NCI-H510A (cell line): ENCODE data around the gene DRC3.
"Not testable (repeated sequence)": the region's sequence is repeated elsewhere in the genome, so short reads cannot be mapped to it uniquely, and the experiment has no call there.

Experiments used
- DNase-seq: peaks from one replicate; lab custom pipeline; 2025; lab: John Stamatoyannopoulos, UW

The DRC3 gene

DNA sequence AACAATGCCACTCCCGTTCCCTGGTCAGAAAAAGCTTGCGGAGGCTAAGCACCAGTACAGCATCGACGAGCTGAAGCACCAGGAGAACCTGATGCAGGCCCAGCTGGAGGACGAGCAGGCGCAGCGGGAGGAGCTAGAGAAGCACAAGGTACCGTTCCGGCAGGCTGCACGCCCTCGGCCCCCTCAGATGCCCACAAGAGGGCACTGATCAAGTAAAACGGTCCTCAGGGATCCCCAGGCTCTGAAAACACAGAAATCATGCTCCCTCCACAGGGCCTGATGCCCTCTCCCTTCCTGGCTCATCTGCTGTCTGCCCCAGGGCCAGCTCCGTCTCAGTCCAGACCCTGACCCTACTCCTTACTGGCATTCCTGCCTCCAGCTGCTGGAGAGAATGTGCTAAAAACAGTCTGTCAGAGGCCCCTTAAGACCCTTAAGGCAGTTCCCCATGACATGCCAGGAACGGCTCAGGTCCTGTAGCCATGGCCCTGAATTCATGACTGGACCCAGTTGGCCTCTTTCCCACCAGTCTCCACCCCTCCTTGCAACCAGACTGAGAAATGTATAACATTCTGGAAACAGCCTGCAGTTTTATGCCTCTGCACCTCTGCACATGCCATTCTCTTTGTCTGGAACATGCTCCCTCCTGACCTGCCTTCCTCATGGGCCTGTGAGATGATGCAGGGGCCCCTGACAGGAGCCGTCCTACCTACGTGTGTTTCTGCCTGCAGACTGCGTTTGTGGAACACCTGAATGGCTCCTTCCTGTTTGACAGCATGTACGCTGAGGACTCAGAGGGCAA lies 21.8 kb downstream of the DRC3 start:
- DNase-seq: peak; percentile 8

DNA sequence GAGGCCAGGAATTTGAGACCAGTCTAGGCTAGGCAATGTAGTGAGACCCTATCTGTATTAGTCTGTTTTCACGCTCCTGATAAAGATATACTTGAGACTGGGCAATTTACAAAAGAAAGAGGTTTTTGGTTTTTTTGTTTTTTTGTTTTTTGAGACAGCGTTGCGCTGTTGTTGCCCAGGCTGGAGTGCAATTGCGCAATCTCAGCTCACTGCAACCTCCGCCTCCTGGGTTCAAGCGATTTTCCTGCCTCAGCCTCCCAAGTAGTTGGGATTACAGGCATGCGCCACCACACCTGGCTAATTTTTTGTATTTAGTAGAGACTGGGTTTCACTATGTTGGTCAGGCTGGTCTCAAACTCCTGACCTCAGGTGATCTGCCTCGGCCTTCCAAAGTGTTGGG lies 23.2 kb downstream of the DRC3 start:
- DNase-seq: not testable (repeated sequence)

DNA sequence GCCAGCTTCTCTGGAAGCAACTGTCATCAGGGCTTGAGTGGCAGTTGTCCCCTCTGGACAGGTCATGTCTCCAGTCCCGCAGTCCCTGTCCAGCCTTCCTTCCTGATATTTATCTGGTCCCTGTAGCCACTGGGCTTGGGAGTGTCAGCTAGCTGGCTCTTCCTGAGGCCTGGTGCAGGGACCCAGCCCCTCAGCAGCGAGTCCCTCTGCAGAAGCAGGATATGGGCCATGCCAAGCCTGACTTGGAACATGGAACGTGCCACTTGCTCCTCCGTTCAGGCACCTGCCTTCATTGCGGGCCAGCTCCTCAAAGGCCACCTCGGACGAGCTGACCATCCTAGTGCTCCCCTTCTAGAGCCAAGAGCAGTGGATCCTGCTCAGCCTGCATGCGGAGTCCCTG lies 26.3 kb downstream of the DRC3 start:
- DNase-seq: no peak

DNA sequence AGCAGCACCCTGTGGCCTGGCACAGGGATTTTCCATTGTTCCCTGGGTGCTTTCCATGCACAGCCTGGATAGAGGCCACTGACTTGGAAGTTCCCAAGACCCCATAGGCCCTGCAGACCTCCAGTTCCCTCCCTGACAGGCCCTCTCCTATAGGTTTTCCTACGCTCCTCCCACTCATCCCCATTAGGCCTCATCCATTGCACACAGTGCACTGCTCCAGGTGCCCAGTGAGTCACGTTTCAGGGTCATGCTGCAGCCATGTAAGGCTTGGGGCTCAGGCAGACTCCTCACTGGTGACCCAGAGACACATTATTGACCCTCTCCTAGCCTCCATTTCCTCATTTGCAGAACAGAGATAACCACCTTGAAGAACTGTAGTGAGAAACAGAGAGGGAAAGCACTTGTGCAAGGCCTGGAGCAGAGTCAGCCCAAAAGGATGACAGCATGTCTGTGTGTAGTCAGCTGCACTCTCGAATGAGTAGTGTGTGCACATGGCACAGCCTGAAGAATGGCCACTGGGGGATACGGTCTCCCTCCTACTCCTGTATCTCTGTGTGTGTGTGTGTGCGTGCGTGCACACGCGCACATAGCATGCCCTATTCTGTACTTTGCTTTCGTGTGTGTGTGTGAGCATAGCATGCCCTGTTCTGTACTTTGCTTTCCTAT lies 26.8 kb downstream of the DRC3 start:
- DNase-seq: peak; percentile 9

DNA sequence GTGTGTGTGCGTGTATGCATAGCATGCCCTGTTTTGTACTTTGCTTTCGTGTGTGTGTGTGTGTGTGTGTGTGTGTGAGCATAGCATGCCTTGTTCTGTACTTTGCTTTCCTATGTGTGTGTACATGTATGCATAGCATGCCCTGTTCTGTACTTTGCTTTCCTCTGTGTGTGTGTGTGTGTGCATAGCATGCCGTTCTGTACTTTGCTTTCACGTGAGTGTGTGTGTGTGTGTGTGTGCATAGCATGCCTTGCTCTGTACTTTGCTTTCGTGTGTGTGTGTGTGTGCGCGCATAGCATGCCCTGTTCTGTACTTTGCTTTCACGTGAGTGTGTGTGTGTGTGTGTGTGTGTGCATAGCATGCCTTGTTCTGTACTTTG lies 27.4 kb downstream of the DRC3 start:
- DNase-seq: no peak

DNA sequence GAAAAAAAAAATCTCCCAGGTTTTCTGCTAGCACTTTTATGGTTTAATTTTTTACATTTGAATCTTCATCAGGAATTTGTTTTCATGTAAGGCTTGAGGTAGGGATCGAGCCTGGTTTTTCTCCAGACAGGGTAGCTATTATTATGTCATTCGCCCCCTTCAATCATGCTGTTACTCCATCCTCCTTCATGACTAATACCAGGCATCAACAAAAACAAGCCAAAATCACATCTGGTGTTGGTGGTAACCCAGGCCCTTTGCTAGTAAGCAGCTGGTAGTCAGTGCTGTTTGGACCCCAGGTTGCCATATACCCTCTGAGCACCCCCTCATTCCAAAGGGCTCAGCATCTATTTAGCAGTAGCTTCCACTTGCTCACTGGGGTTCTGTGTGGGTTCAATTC lies 29.5 kb downstream of the DRC3 start:
- no peak for DNase-seq

DNA sequence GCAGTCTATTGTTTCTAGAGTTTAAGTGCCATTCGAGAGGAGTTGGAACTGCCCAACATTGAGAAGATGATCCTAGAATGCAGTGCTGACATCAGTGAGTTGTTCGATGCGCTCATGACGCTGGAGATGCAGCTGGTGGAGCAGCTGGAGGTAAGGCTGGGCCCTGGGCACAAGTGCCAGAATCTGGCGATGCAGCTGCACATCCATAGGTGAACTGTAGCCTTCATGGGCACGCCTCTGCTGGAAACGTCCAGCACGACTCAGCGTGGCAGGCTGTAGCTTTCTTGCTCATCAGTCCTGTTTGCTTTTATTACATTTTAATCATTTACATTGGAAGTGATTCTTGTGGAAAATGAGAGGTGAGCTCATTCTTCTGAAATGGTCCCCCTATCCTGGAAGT lies 31.7 kb downstream of the DRC3 start:
- DNase-seq: peak; percentile 62

DNA sequence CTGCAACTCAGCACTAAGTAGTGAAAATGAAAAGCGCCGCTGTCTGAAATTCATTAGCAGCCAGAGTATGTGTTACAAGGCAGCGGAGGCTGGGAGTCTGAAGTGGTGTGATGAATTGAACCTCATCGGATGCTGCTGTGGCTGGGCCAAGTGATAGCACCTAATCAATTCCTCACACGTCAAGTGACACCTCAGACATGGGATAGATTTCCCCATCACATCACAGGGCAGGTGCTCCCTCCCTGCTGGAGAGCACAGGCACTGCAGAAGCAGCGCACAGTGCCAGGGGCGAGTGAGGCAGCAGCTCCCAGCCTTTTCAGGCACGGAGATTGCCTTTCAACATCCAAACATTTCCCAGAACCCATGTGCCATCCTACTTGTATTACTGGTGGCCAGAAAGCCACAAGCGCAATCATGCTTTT lies 32.2 kb downstream of the DRC3 start:
- DNase-seq: peak; percentile 28

DNA sequence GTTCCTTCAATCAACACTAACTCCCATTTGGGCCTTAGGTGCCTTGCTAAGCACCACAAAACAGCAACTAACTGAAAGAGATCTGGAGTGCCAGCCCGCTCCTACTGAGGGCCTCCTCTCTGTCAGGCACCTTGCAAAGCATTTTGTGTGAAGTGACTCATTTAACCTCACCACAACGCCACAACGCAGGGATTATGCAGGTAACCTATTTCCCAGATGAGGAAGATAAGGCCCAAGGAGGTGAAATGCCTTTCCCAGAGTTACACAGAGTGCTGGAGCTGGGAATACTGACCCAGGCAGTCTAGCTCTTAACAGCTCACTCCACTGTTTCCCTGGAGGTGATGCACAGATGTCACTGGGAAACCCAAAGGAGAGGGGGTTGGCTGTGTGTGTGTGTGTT lies 32.8 kb downstream of the DRC3 start:
- no peak for DNase-seq

DNA sequence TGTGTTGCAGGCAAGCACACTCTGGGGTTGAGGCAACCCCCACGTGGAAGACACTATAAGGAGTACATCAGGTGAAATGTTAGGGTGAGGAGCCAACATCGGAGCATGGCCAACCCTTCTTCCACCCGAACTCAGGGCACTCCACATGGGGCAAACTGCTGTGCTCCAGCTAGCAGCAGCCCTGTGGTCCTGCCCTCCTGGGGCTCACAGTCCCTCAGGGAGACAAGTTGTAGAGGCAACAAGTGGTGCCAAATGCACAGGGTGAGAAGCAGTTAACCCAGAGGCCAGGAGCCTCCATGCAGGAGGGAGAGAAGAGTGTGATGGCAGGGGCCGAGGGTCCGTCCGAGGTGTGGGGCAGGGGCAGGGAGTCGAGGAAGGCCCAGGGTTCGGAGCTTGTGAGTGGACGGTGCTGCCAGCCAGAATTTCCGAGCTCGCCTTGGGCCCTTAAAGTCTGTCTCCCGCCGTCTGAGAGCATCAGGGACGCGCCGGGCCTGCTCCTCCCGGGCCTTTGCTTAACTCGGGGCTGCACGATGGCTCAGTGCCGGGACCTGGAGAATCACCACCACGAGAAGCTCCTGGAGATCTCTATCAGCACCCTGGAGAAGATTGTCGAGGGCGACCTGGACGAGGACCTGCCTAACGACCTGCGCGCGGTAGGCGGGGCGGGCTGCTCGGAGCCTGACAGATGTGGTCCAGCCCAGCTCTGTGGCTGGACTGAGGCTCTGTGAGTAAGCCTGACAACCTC lies 34.0 kb downstream of the DRC3 start:
- DNase-seq: no peak

DNA sequence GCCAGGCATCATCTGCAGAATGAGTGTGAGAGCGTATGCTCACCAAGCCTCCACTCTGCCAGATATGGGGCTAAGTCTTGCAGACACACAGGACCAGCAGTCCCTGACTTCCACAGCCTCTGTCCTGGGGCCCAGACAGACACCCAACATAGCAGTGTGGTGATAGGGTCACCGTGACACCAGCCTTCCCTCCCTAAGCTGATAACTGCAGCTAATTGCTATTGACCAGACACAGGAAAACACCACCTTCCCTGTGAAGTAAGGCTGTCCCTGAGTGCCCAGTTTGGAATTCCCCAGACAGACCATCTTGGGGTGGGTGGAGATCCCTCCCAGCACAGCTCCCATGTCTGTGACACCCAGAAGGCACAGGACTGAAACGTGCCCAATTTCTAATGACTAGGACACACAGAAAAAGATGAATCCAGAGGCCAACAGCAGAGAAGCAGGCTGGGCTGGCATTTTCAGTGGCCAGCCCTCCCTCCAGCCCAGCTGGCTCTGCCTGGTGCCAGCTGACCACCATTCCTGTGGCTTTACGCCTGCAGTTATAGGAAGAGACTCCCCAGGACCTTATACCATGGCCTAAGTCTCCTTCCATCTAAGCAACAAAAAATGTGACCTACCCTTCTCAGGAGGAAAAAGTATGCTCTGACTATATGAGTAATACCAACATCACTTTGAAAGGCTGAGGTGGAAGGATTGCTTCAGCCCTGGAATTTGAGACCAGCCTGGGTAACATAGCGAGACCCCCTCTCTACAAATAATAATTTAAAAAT lies 36.0 kb downstream of the DRC3 start:
- DNase-seq: no peak

DNA sequence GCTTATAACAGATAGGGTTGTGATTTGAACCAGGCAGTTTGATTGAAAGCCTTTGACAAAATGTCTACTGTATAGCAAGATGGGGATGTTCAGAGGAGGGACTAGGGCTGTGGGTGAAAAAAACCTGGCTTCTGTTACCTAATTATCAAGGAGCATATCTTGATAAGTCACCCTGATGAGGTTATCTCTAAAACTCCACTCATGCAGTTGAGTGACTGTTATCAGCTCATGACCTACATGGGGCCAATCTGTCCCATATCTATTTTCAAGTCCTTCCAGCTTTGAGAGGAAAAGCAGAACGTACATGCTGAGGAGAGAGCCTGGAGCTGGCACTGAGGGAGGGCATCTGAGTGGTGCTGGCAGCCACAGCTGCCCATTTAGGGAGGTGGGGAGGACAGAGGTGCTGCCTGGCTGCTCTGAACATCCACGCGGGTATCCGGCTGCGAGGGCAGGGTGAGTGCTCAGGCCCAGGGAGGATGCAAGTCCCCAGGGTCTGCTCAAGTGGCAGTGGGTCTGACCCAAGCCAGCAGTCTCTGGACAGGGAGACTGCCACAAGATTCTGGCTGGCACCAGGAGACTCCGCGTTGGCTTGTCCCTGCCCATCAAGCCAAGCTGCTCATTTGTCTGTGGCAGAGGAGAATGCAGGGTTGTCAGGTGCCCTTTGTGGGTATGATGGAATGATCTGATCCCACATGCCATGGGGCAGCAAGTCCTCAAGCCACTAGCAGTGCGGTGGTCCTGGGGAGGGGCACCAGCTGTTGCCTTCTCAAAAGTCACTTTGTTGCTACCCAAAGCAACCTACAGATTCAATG lies 37.2 kb downstream of the DRC3 start:
- no peak for DNase-seq

DNA sequence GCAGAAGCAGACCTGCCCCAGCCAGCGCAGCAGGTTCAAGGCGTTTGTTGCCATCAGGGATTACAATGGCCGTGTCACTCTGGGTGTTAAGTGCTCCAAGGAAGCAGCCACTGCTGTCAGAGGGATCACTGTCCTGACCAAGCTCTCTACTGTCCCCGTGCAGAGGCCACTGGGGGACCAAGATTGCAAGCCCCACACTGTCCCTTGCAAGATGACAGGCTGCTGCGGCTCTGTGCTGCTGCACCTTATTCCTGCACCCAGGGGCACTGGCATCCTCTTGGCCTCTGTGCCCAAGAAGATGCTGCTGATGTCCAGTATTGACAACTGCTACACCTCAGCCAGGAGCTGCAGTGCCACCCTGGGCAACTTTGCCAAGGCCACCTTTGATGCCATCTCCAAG lies 38.6 kb downstream of the DRC3 start:
- no peak for DNase-seq

DNA sequence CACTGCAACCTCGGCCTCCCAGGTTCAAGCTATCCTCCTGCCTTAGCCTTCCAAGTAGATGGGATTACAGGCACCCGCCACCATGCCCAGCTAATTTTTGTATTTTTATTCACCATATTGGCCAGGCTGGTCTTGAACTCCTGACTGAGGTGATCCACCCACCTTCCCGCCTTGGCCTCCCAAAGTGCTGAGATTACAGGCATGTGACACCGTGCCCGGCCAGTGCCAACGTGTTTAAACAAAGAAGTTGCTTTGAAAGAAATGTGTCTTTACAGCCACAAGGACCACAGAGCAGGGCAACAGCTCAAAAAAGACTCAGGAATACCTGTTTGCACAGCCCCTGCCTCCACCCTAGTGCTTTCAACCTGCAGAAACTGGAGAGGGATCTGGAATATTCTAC lies 41.3 kb downstream of the DRC3 start:
- no peak for DNase-seq

DNA sequence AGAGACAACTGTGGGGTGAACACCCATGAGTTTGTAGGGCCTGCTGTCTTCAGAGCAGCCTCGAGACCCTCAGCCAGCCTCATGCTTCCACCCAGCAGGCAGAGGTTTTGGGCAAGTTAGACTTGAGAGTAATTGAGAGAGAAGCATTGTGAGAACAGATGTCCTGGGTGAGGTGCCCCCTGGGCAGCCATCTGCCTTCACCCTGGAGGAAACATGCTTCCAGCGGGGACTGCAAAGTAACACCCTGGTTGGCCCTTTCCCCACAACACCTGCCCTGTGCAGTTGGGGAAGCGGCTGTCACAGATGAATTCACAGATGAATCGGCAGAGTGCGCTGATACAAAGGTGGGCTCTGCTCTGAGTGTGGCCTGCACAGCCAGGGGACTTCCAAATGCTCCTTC lies 42.9 kb downstream of the DRC3 start:
- DNase-seq: no peak

DNA sequence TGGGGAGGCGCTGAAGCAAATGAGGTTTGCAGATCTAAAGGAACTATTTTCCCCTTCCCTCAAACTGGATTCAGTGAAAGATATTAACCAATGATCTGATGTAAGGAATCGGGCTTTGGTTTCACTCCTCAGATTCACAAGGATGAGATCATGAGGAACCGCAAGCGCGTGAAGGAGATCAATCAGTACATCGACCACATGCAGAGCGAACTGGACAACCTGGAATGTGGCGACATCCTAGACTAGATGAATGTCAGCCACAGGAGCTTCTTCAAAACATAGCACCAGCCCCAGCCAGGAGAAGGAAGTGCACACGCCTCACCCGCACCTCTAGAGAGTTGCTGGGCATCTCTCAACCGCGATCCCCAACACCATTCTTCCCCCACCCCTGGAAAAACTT lies 43.8 kb downstream of the DRC3 start:
- no peak for DNase-seq

DNA sequence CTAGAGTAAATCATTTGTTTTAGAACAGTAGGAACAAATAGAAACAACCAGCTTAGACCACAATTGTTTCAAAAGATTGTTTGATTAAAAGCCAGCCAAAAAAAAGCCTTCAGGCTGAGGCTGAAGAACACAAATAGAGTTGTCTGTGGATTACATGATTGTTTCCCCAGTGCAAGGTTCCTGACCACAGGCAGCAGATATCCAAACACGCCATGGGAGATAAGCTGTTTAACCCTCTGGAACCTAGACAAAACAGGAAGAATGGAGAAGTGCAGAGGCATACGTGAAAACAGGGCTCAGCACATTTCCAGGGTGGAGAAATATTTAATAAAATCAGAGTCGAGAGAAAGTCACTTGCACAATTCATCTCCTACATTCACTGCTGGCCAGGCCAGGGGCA lies 45.3 kb downstream of the DRC3 start:
- no peak for DNase-seq

DNA sequence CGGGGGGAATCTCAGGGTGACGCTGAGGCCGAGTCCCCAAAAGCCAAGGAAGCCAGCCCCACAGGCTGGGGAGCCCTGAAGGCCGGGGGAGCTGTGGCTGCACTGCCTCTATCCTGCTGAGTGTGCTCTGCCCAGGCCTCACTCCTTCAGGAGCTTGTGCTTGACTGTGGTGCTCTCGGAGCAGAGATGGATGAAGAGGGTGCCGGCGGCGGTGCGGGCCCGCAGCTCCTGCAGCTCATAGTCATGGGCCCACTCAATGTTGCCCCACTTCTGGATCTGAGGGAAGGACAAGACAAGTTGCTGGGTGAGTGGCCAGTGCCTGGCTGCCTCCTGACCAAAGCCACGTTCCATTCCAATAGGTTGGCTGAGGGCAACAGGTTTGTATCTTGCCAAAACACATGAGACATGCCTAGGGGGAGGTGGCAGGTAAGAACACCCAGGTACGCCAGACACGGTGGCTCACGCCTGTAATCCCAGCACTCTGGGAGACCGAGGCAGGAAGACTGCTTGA lies 45.8 kb downstream of the DRC3 start:
- DNase-seq: no peak

DNA sequence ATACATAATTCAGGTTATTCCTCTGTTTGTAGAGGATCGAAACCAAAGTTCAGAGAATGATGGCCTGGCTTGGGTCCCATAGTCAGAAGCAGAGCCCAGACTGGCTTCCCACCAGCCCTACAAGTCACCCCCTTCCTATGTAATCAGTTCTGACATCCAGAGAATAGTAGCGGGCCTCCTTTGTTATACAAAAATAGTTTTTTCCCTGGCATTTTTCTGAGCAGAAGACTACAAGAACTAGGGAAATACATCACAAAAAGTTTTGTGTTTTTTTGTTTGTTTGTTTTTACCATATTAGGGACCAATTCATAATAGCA lies 47.1 kb downstream of the DRC3 start:
- no peak for DNase-seq

DNA sequence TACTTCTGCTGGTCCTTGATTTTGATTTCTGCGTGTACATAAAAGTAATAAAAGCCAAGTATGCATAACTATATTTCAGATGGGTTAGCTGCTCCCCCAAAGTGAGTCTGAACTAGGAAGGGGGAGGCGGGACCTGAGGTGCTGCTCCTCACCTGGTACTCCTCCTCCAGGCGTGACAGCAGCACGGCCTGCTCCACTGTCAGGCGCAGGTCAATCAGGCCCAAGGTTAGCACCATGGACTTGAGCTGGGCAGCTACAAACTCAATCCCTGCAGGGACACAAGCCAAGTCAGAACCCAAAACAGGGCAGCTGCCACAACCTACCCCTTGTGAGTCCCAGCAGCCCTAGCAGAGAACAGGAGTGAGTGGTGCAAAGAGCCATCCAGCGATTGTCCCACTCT lies 48.3 kb downstream of the DRC3 start:
- DNase-seq: no peak

DNA sequence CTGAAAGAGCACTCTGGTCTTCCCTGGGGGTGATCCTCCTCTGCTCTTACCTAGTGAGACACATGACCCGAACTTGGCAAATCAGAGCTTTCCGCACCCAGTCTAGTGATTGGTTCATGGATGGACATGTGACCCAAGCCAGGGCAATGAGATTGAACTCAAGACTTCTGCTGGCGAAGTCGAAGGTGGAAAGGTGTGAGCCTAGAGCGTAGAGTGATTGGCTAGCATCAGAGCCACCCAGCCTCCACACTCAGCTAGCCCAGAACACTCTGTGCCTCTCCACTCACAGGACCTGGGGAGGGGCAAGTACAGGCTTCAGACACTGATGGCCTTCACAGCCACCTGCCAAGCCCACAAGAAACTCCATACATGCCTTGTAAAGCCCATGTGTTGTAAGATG lies 48.7 kb downstream of the DRC3 start:
- no peak for DNase-seq
